Body of pancreas (tissue), 4 donors: ENCODE measurements around the gene TMEM151A.

Experiments
- CTCF ChIP-seq, 7 experiments: fragments of 450-650 bp in 4 of 7; fragments of 200-600 bp in 3 of 7; sonication (generic) in 3 of 7; IDR thresholded peaks; one replicate each; pipeline ENCODE4 v1.5.1; 2016 to 2019; ENCODE audit warnings: antibody characterized with exemption in 7 of 7
- POLR2A ChIP-seq, 3 donors: fragments of 450-650 bp; IDR thresholded peaks; one replicate each; pipeline ENCODE4 v1.6.1; 2016; ENCODE audit warnings: antibody characterized with exemption in 3 of 3, mild to moderate bottlenecking in 2 of 3

DNA sequence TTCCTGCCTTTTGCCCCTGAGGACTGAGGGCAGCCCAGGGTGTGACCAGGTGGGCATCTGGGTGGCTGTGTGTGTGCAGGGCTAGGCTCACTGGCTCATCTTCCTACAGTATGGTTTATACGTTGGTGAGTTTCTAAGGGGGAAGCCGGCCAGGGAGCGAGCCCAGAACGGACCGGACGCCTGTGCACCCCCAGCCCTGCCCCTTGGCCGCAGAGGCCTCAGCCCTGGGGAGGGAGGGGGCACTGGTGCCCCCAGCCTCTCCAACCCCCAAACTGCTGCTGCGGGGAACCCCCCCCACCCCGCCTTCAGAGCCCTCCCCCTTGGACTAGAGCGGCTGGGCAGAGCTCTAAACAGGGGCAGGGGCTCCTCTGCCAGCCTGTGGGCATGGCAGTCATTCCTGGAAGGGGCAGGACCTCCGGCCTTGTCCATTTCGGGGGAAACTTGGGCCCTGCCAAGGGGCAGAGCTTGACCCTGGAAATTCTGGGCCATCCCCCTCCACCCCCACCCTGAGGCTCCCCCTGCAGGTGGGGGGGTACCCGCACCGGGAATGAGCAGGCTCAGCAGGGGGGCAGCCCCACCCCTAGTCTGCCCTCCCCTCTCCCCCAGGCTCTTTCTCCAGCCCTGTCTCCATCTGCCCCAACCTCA is 8.1 kb upstream of the TMEM151A start:
- TF ChIP-seq CTCF (IDR thresholded peaks at IDR 0.05) (no peak), POLR2A (IDR thresholded peaks at IDR 0.05) (no peak)
